Dermis microvascular lymphatic vessel endothelial cell (primary cell): ENCODE results near the gene FOXS1. TPM values are rescaled to one million over a fixed set of nuclear protein-coding genes. Genes with fewer than 3 reads are reported as not detected.

Experiments used
- DNase-seq, 2 donors: peaks; one replicate each; pipeline versions ENCODE4 v3.0.0 to v3.0.0-alpha.2; 2010; ENCODE audit warnings: low read depth in 2 of 2
- total RNA-seq: library from RNA; depleted of rRNA; stranded (reverse); fragments of >200 nt; gene quantifications from 2 replicates; pipeline ENCODE4 v1.2.1, GENCODE V29; 2014

The FOXS1 gene
- total RNA-seq, 1 donor from 2014 or later: 0.39 TPM

- peak in 1 of 2 donors; percentile 67 for DNase-seq
Observed at GRCh38 chr20:31861385-31862156, 16.2 kb upstream of the FOXS1 start.

- DNase-seq: no peak
Observed at GRCh38 chr20:31861135-31861384, 15.7 kb upstream of the FOXS1 start.

- no peak for DNase-seq
Observed at GRCh38 chr20:31860390-31861134, 15.2 kb upstream of the FOXS1 start.

GRCh38 chr20:31859998-31860380, 14.6 kb upstream of the FOXS1 start:
- DNase-seq: no peak

- DNase-seq: no peak
Observed at GRCh38 chr20:31859266-31859997, 14.0 kb upstream of the FOXS1 start.

GRCh38 chr20:31858760-31859083, 13.3 kb upstream of the FOXS1 start:
- DNase-seq: no peak

GRCh38 chr20:31857861-31858759, 12.7 kb upstream of the FOXS1 start:
- DNase-seq: no peak

GRCh38 chr20:31856516-31856915, 11.1 kb upstream of the FOXS1 start:
- DNase-seq: no peak

- DNase-seq: no peak
Observed at GRCh38 chr20:31853481-31853880, 8.1 kb upstream of the FOXS1 start.

- no peak for DNase-seq
Observed at GRCh38 chr20:31851240-31851955, 6.0 kb upstream of the FOXS1 start.

- no peak for DNase-seq
Observed at GRCh38 chr20:31849306-31849930, 4.0 kb upstream of the FOXS1 start.

- no peak for DNase-seq
Observed at GRCh38 chr20:31848088-31848999, 2.9 kb upstream of the FOXS1 start.

GRCh38 chr20:31846793-31847138, 1.4 kb upstream of the FOXS1 start:
- no peak for DNase-seq

GRCh38 chr20:31844737-31845299, 586 bp downstream of the FOXS1 start:
- DNase-seq: no peak

GRCh38 chr20:31843881-31844280, 1.5 kb downstream of the FOXS1 start:
- no peak for DNase-seq

GRCh38 chr20:31843288-31843687, 2.1 kb downstream of the FOXS1 start:
- no peak for DNase-seq

- DNase-seq: peak in 1 of 2 donors; percentile 75
Observed at GRCh38 chr20:31842471-31843157, 2.8 kb downstream of the FOXS1 start.

- peak in 1 of 2 donors; percentile 74 for DNase-seq
Observed at GRCh38 chr20:31841928-31842327, 3.5 kb downstream of the FOXS1 start.
